ENCODE results near the gene SPDYE6. TPM values are rescaled to one million over a fixed set of nuclear protein-coding genes. Genes with fewer than 3 reads are reported as not detected.

The SPDYE6 gene
- total RNA-seq, 1 experiment from 2014 or later: not detected

DNA sequence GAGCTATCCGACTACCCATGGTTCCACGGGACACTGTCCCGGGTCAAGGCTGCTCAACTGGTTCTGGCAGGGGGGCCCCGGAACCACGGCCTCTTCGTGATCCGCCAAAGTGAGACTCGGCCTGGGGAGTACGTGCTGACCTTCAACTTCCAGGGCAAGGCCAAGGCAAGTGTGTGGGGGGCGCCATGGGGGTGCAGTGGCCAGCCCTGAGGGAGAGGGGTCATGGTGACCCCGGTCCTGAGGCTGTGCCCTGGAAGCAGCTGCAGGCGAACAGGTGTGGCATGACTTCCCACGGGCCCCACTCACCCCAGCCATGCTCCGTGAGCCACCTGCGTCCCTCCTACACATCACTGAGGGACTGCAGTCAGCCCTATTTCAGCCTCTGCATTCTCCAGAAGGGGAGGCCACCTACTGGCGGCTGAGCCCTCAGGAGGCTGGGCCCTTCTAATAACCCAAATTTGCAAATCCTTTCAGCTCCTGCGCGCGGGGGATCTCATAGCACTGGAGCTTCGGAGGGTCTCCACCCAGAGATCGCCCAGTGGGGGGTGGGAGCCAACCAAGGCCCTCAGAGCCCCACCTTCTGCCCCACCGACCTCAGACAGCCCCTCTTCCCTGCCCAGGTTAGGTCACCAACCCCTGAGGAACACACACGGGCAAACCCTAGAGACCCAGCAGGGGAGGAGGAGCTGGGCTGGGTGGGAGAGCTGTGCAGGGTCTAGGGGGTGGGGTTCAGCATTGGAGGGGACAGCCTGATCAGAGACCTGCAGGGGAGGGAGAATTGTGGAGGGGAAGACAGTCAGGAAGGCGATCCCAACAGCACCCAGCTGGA, 38.8 kb downstream of the SPDYE6 start:
- intact Hi-C loops (cut with micrococcal nuclease): no loop called here
- ChIA-PET CTCF (no interaction called here), RAD21 (ENCODE audit: low non-redundant PET in 1 of 2, low total read pairs in 2 of 2, uncharacterized antibody in 2 of 2, unreplicated experiment in 2 of 2) (no interaction called here), POLR2A (no interaction called here)
- H3K4me3 ChIP-seq (replicated peaks in 1 of 2; ENCODE audit: low read depth in 1 of 2, low read length in 2 of 2): no peak overlapping the region
- peaks cover 9 to 10% of the 10 kb centered on the region in 2 experiments for H3K4me1 ChIP-seq (ENCODE audit: control insufficient read depth in 1 of 2, insufficient read depth in 2 of 2, low read length in 2 of 2)
- H4K20me1 ChIP-seq (ENCODE audit: insufficient read depth): no peaks in the 10 kb centered on the region
- TF ChIP-seq EGR1 (IDR thresholded peaks at IDR 0.05; ENCODE audit: low read depth) (no peak), TCF7L2 (IDR thresholded peaks at IDR 0.05; ENCODE audit: borderline replicate concordance, extremely low read depth, insufficient read depth, insufficient read length) (no peak), CEBPB (IDR thresholded peaks at IDR 0.05; ENCODE audit: low read depth) (no peak), YY1 (IDR thresholded peaks at IDR 0.05; ENCODE audit: extremely low read depth, insufficient replicate concordance, low read depth, low read length) (no peak), ZNF274 (IDR thresholded peaks at IDR 0.05; ENCODE audit: low read depth, low read length) (no peak), CBX3 (IDR thresholded peaks at IDR 0.05; ENCODE audit: low read depth) (no peak), ZFX (IDR thresholded peaks at IDR 0.05) (no peak), EZH2 (IDR thresholded peaks at IDR 0.05) (no peak), EZH2phosphoT487 (IDR thresholded peaks at IDR 0.05; ENCODE audit: borderline replicate concordance) (no peak)
- TF ChIP-seq, protein P1, sequence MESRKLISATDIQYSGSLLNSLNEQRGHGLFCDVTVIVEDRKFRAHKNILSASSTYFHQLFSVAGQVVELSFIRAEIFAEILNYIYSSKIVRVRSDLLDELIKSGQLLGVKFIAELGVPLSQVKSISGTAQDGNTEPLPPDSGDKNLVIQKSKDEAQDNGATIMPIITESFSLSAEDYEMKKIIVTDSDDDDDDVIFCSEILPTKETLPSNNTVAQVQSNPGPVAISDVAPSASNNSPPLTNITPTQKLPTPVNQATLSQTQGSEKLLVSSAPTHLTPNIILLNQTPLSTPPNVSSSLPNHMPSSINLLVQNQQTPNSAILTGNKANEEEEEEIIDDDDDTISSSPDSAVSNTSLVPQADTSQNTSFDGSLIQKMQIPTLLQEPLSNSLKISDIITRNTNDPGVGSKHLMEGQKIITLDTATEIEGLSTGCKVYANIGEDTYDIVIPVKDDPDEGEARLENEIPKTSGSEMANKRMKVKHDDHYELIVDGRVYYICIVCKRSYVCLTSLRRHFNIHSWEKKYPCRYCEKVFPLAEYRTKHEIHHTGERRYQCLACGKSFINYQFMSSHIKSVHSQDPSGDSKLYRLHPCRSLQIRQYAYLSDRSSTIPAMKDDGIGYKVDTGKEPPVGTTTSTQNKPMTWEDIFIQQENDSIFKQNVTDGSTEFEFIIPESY (IDR thresholded peaks at IDR 0.05; ENCODE audit: extremely low read depth, insufficient replicate concordance, low read length): no peak
- TF ChIP-seq, protein P2, sequence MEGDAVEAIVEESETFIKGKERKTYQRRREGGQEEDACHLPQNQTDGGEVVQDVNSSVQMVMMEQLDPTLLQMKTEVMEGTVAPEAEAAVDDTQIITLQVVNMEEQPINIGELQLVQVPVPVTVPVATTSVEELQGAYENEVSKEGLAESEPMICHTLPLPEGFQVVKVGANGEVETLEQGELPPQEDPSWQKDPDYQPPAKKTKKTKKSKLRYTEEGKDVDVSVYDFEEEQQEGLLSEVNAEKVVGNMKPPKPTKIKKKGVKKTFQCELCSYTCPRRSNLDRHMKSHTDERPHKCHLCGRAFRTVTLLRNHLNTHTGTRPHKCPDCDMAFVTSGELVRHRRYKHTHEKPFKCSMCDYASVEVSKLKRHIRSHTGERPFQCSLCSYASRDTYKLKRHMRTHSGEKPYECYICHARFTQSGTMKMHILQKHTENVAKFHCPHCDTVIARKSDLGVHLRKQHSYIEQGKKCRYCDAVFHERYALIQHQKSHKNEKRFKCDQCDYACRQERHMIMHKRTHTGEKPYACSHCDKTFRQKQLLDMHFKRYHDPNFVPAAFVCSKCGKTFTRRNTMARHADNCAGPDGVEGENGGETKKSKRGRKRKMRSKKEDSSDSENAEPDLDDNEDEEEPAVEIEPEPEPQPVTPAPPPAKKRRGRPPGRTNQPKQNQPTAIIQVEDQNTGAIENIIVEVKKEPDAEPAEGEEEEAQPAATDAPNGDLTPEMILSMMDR (IDR thresholded peaks at IDR 0.05 in 2 of 3, conservative IDR thresholded peaks at IDR 0.05 in 1 of 3; ENCODE audit: borderline replicate concordance in 1 of 3, insufficient read depth in 1 of 3, low read depth in 2 of 3, low read length in 2 of 3): no peak
- no peak overlapping the region for H3K9ac ChIP-seq (ENCODE audit: low read length)
- no peak overlapping the region for H2AFZ ChIP-seq (ENCODE audit: low read depth, low read length, poor library complexity, severe bottlenecking)
- DNase-seq (ENCODE audit: low read depth, low spot score): no peak
- ATAC-seq: no peak
- H3K9me3 ChIP-seq (ENCODE audit: control insufficient read depth in 1 of 2, insufficient read depth in 1 of 2, low read depth in 1 of 2, low read length in 2 of 2): no peaks in the 10 kb centered on the region
- no peaks in the 10 kb centered on the region for H3K9me2 ChIP-seq (ENCODE audit: insufficient read depth)
- H3K4me2 ChIP-seq (ENCODE audit: low read length): no peak overlapping the region
- no TSS peak for BruUV-seq (replicated peaks)
- no peaks in the 10 kb centered on the region for H3K79me2 ChIP-seq (ENCODE audit: insufficient read depth, low read length)
- H3K27me3 ChIP-seq (ENCODE audit: insufficient read depth, low read length): no peaks in the 10 kb centered on the region
- no peak overlapping the region for H3K27ac ChIP-seq (ENCODE audit: low read depth, low read length)
- H3K36me3 ChIP-seq (ENCODE audit: control insufficient read depth in 1 of 2, insufficient read depth in 2 of 2, low read length in 2 of 2): no peaks in the 10 kb centered on the region; a peak in 1 of 4 replicates
